ENCODE results near the gene ITPR2.
"Not testable (repeated sequence)": the region's sequence is repeated elsewhere in the genome, so short reads cannot be mapped to it uniquely, and the experiment has no call there.

The ITPR2 gene

GRCh38 chr12:26688344-26688904, 144.6 kb downstream of the ITPR2 start:
- H3K4me1 Mint-ChIP-seq, result no peaks in the 10 kb centered on the region
- H3K27ac Mint-ChIP-seq, result peak overlapping the region; percentile 8

GRCh38 chr12:26686408-26686807, 146.6 kb downstream of the ITPR2 start:
- H3K9me3 Mint-ChIP-seq, result no peaks in the 10 kb centered on the region
- no peaks in the 10 kb centered on the region for H3K27me3 Mint-ChIP-seq
- H3K4me1 Mint-ChIP-seq, result no peaks in the 10 kb centered on the region
- peaks cover 40% of the 10 kb centered on the region for H3K36me3 Mint-ChIP-seq
- no peak overlapping the region for H3K4me3 Mint-ChIP-seq
- no peak overlapping the region for H3K27ac Mint-ChIP-seq

More at GRCh38 chr12:26688344-26688904, 144.6 kb downstream of the ITPR2 start:
- Mint-ChIP-seq H3K27me3 (no peaks in the 10 kb centered on the region), H3K36me3 (peaks cover 37% of the 10 kb centered on the region), H3K4me3 (no peak overlapping the region), H3K9me3 (no peaks in the 10 kb centered on the region)

GRCh38 chr12:26684101-26684500, 148.9 kb downstream of the ITPR2 start:
- Mint-ChIP-seq H3K36me3 (peaks cover 39% of the 10 kb centered on the region), H3K9me3 (no peaks in the 10 kb centered on the region), H3K27ac (no peak overlapping the region), H3K27me3 (no peaks in the 10 kb centered on the region), H3K4me1 (no peaks in the 10 kb centered on the region), H3K4me3 (no peak overlapping the region)

- Mint-ChIP-seq H3K4me3 (no peak overlapping the region), H3K36me3 (peaks cover 39% of the 10 kb centered on the region), H3K27me3 (no peaks in the 10 kb centered on the region), H3K27ac (no peak overlapping the region), H3K9me3 (no peaks in the 10 kb centered on the region), H3K4me1 (no peaks in the 10 kb centered on the region)
These were observed 149.6 kb downstream of the ITPR2 start for GRCh38 chr12:26683443-26683842.

GRCh38 chr12:26680727-26681455, 152.1 kb downstream of the ITPR2 start:
- H3K27me3 Mint-ChIP-seq, result no peaks in the 10 kb centered on the region
- H3K9me3 Mint-ChIP-seq, result no peaks in the 10 kb centered on the region
- H3K4me3 Mint-ChIP-seq, result no peak overlapping the region
- peaks cover 35% of the 10 kb centered on the region for H3K36me3 Mint-ChIP-seq
- no peaks in the 10 kb centered on the region for H3K4me1 Mint-ChIP-seq
- H3K27ac Mint-ChIP-seq, result peak overlapping the region; percentile 70

- Mint-ChIP-seq H3K36me3 (peaks cover 24% of the 10 kb centered on the region), H3K27ac (no peak overlapping the region), H3K4me3 (no peak overlapping the region), H3K9me3 (no peaks in the 10 kb centered on the region), H3K4me1 (no peaks in the 10 kb centered on the region), H3K27me3 (no peaks in the 10 kb centered on the region)
These were observed 154.0 kb downstream of the ITPR2 start for GRCh38 chr12:26678697-26679660.

- H3K27me3 Mint-ChIP-seq, H3K4me1 Mint-ChIP-seq, H3K27ac Mint-ChIP-seq, H3K9me3 Mint-ChIP-seq, H3K4me3 Mint-ChIP-seq: not testable (repeated sequence)
- H3K36me3 Mint-ChIP-seq, result peaks cover 22% of the 10 kb centered on the region
These were observed 161.5 kb downstream of the ITPR2 start for GRCh38 chr12:26671487-26671886.

- H3K9me3 Mint-ChIP-seq, result no peaks in the 10 kb centered on the region
- H3K4me3 Mint-ChIP-seq, result no peak overlapping the region
- no peaks in the 10 kb centered on the region for H3K27me3 Mint-ChIP-seq
- peaks cover 3% of the 10 kb centered on the region for H3K4me1 Mint-ChIP-seq
- H3K27ac Mint-ChIP-seq, result no peak overlapping the region
- H3K36me3 Mint-ChIP-seq, result peaks cover 29% of the 10 kb centered on the region
These were observed 164.1 kb downstream of the ITPR2 start for GRCh38 chr12:26668847-26669246.

GRCh38 chr12:26668230-26668629, 164.8 kb downstream of the ITPR2 start:
- Mint-ChIP-seq H3K9me3 (no peaks in the 10 kb centered on the region), H3K36me3 (peaks cover 31% of the 10 kb centered on the region), H3K27me3 (no peaks in the 10 kb centered on the region), H3K27ac (no peak overlapping the region), H3K4me3 (no peak overlapping the region), H3K4me1 (peaks cover 3% of the 10 kb centered on the region)

GRCh38 chr12:26666286-26666685, 166.7 kb downstream of the ITPR2 start:
- Mint-ChIP-seq H3K4me1 (peaks cover 3% of the 10 kb centered on the region), H3K27me3 (no peaks in the 10 kb centered on the region), H3K27ac (no peak overlapping the region), H3K36me3 (peaks cover 38% of the 10 kb centered on the region), H3K4me3 (no peak overlapping the region), H3K9me3 (no peaks in the 10 kb centered on the region)

GRCh38 chr12:26661399-26661798, 171.6 kb downstream of the ITPR2 start:
- Mint-ChIP-seq H3K27ac (no peak overlapping the region), H3K27me3 (no peaks in the 10 kb centered on the region), H3K4me3 (no peak overlapping the region), H3K4me1 (no peaks in the 10 kb centered on the region), H3K36me3 (peaks cover 44% of the 10 kb centered on the region), H3K9me3 (no peaks in the 10 kb centered on the region)

GRCh38 chr12:26659930-26660329, 173.1 kb downstream of the ITPR2 start:
- Mint-ChIP-seq H3K27me3 (no peaks in the 10 kb centered on the region), H3K9me3 (no peaks in the 10 kb centered on the region), H3K36me3 (peaks cover 43% of the 10 kb centered on the region), H3K4me1 (no peaks in the 10 kb centered on the region), H3K27ac (no peak overlapping the region), H3K4me3 (no peak overlapping the region)

GRCh38 chr12:26658991-26659390, 174.0 kb downstream of the ITPR2 start:
- Mint-ChIP-seq H3K4me1 (no peaks in the 10 kb centered on the region), H3K27ac (no peak overlapping the region), H3K36me3 (peaks cover 48% of the 10 kb centered on the region), H3K9me3 (no peaks in the 10 kb centered on the region), H3K27me3 (no peaks in the 10 kb centered on the region), H3K4me3 (no peak overlapping the region)

- Mint-ChIP-seq H3K36me3 (peaks cover 61% of the 10 kb centered on the region), H3K9me3 (no peaks in the 10 kb centered on the region), H3K27me3 (no peaks in the 10 kb centered on the region), H3K4me3 (no peak overlapping the region), H3K27ac (no peak overlapping the region), H3K4me1 (no peaks in the 10 kb centered on the region)
These were observed 178.4 kb downstream of the ITPR2 start for GRCh38 chr12:26654623-26655022.

GRCh38 chr12:26651566-26652188, 181.3 kb downstream of the ITPR2 start:
- Mint-ChIP-seq H3K9me3 (no peaks in the 10 kb centered on the region), H3K4me1 (no peaks in the 10 kb centered on the region), H3K27ac (no peak overlapping the region), H3K36me3 (peaks cover 58% of the 10 kb centered on the region), H3K4me3 (no peak overlapping the region), H3K27me3 (no peaks in the 10 kb centered on the region)

All from activated naive CD4-positive, alpha-beta T cell treated with anti-CD3 and anti-CD28 coated beads, Interleukin-2, amount 50 U/mL, for 24 hours (primary cell).